Stomach (tissue), 9 donors: ENCODE results near the gene PARD3. TPM values are rescaled to one million over a fixed set of nuclear protein-coding genes. Genes with fewer than 3 reads are reported as not detected.

Source experiments
- DNase-seq, 2 donors: peaks; one replicate each; pipeline versions ENCODE4 v3.0.0 to v3.0.0-alpha.2; 2013 to 2019
- H3K27ac ChIP-seq, 5 donors: fragments of 200-600 bp in 4 of 5; sonication (generic) in 4 of 5; one replicate each; pipeline ENCODE4 v1.5.1; 2013 to 2019; ENCODE audit warnings: mild to moderate bottlenecking in 1 of 5, moderate library complexity in 1 of 5
- H3K27me3 ChIP-seq, 3 donors: fragments of 200-600 bp; sonication (generic); one replicate each; pipeline ENCODE4 v1.5.1; 2017 to 2019; ENCODE audit warnings: mixed run types in 1 of 3
- H3K36me3 ChIP-seq, 4 donors: fragments of 200-600 bp; sonication (generic); 1 replicate in 3 of 4; 2 replicates in 1 of 4; pipeline ENCODE4 v1.5.1; 2016 to 2019
- H3K4me1 ChIP-seq, 4 donors: fragments of 200-600 bp; sonication (generic); one replicate each; pipeline ENCODE4 v1.5.1; 2016 to 2019
- H3K4me3 ChIP-seq, 4 donors: fragments of 200-600 bp; sonication (generic) in 3 of 4; one replicate each; pipeline ENCODE4 v1.5.1; 2016 to 2019; ENCODE audit warnings: mild to moderate bottlenecking in 1 of 4
- H3K9me3 ChIP-seq, 4 donors: fragments of 200-600 bp; sonication (generic); one replicate each; pipeline ENCODE4 v1.5.1; 2016 to 2019
- EP300 ChIP-seq: sonication (generic); formaldehyde crosslinking; IDR thresholded peaks from one replicate; pipeline ENCODE4 v1.6.1; 2017; ENCODE audit warnings: antibody characterized with exemption
- POLR2A ChIP-seq, 4 donors: fragments of 450-650 bp; IDR thresholded peaks; one replicate each; pipeline ENCODE4 v1.6.1; 2016; ENCODE audit warnings: antibody characterized with exemption in 4 of 4, control low read depth in 2 of 4, mild to moderate bottlenecking in 1 of 4, moderate library complexity in 1 of 4
- POLR2AphosphoS5 ChIP-seq, 3 donors: sonication (generic); formaldehyde crosslinking; IDR thresholded peaks; one replicate each; pipeline ENCODE4 v1.6.1; 2016; ENCODE audit warnings: antibody characterized with exemption in 3 of 3
- WGBS, 5 donors: extraction: QIAGEN DNeasy Blood & Tissue Kit in 3 of 5; methylation state at CpG; one replicate each; pipeline versions ENCODE4 v1.1.5 to v1.1.7; 2013 to 2018; 5-methylcytosine and 5-hydroxymethylcytosine counted together
- intact Hi-C: fragments of 100-400 bp; cut with DNase I; formaldehyde crosslinking; loops from one replicate; pipeline ENCODE4 v1.15.1; 2023; ENCODE audit warnings: low total_unique reads
- polyA plus RNA-seq, 3 donors: library from polyadenylated mRNA; stranded (reverse); fragments of 200-250 nt; gene quantifications; one replicate each; pipeline ENCODE4 v1.2.3, GENCODE V29; 2013
- total RNA-seq, 5 donors: library from RNA; depleted of rRNA; stranded (reverse); fragments of >200 nt; gene quantifications; one replicate each; pipeline versions ENCODE4 v1.1.0 to v1.2.3, GENCODE V29; 2014 to 2016
- TF ChIP-seq, protein P1 (sequence below), 7 experiments: fragments of 450-650 bp in 4 of 7; fragments of 200-600 bp in 3 of 7; sonication (generic) in 3 of 7; IDR thresholded peaks; one replicate each; pipeline ENCODE4 v1.5.1; 2016 to 2019; ENCODE audit warnings: antibody characterized with exemption in 7 of 7, control low read depth in 2 of 7, mild to moderate bottlenecking in 1 of 7
- donor health status: healthy with polysubstance abuse.
- donor health status: Bipolar disorder and iron deficiency.
- donor health status: healthy.

PARD3 gene
- total and polyA plus RNA-seq, 8 donors, result 13.7 to 118 (median 31.8) TPM

DNA sequence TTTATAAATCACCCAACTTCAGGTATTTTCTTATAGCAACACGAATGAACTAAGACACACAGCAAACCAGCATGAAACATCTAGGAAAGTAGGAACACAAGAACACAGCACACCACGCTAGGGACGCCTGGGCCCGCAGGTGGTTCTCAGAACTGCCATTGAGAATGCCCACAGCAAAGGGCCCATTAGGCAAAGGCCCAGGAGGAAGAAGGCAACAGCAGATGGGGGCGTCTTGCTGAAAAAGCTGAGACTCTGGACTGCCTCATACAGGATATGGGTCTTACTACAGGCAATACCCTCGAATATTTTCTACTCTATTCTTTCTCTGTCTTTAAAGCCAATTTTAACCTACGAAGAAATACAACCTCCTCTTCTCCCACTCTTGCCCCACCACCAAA is 77.3 kb downstream of the PARD3 start:
- intact Hi-C loops, result no loop called here
- no peaks in the 10 kb centered on the region for H3K9me3 ChIP-seq
- H3K4me3 ChIP-seq, result no peak overlapping the region
- DNase-seq, result no peak
- no peaks in the 10 kb centered on the region for H3K36me3 ChIP-seq
- peaks cover 16 to 55% (median 29%) of the 10 kb centered on the region in 4 donors for H3K4me1 ChIP-seq
- TF ChIP-seq POLR2AphosphoS5 (IDR thresholded peaks at IDR 0.05), result no peak
- no peak for TF ChIP-seq POLR2A (IDR thresholded peaks at IDR 0.05)
- no peak for TF ChIP-seq EP300
- TF ChIP-seq, protein P1, sequence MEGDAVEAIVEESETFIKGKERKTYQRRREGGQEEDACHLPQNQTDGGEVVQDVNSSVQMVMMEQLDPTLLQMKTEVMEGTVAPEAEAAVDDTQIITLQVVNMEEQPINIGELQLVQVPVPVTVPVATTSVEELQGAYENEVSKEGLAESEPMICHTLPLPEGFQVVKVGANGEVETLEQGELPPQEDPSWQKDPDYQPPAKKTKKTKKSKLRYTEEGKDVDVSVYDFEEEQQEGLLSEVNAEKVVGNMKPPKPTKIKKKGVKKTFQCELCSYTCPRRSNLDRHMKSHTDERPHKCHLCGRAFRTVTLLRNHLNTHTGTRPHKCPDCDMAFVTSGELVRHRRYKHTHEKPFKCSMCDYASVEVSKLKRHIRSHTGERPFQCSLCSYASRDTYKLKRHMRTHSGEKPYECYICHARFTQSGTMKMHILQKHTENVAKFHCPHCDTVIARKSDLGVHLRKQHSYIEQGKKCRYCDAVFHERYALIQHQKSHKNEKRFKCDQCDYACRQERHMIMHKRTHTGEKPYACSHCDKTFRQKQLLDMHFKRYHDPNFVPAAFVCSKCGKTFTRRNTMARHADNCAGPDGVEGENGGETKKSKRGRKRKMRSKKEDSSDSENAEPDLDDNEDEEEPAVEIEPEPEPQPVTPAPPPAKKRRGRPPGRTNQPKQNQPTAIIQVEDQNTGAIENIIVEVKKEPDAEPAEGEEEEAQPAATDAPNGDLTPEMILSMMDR (IDR thresholded peaks at IDR 0.05), result no peak
- no peak overlapping the region for H3K27ac ChIP-seq
- no peaks in the 10 kb centered on the region for H3K27me3 ChIP-seq
- WGBS, 5 donors, result 91 to 94% (median 92%) methylated on average over 7 of the region's 7 CpGs

GRCh38 chr10:34736976-34737771 is 77.9 kb downstream of the PARD3 start:
- H3K4me1 ChIP-seq, result peaks cover 16 to 61% (median 32%) of the 10 kb centered on the region in 4 donors
- TF ChIP-seq, protein P1 (IDR thresholded peaks at IDR 0.05), result no peak
- no peak for TF ChIP-seq POLR2A (IDR thresholded peaks at IDR 0.05)
- TF ChIP-seq EP300, result no peak
- TF ChIP-seq POLR2AphosphoS5 (IDR thresholded peaks at IDR 0.05), result no peak
- H3K36me3 ChIP-seq, result no peaks in the 10 kb centered on the region
- no peaks in the 10 kb centered on the region for H3K9me3 ChIP-seq
- H3K4me3 ChIP-seq, result no peak overlapping the region
- no peak overlapping the region for H3K27ac ChIP-seq
- intact Hi-C loops, result no loop called here
- 62 to 66% (median 63%) methylated on average over 12 of the region's 12 CpGs for WGBS, 5 donors
- no peaks in the 10 kb centered on the region for H3K27me3 ChIP-seq
- no peak for DNase-seq

DNA sequence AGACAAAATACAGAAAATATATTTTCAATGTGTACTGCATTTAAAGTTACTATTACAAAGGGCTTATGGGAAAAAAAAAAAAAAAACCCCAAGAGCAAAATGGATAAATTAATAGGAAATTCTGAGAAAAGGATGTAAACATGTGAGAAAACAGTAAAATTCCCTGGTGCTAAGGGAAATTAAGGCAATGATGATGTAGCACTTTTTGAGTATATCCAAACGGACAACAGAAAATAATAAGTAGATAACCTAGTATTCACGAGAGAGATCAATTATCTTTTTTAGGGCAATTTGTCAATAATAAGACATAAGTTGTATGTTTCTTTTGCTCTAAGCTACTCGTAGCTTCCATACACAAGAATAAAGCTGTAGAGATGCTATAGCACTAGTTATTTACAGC is 80.2 kb downstream of the PARD3 start:
- no peak for DNase-seq
- peaks cover 8 to 50% (median 30%) of the 10 kb centered on the region in 4 donors for H3K4me1 ChIP-seq
- no peak overlapping the region for H3K27ac ChIP-seq
- no peaks in the 10 kb centered on the region for H3K36me3 ChIP-seq
- H3K27me3 ChIP-seq, result no peaks in the 10 kb centered on the region
- H3K4me3 ChIP-seq, result no peak overlapping the region
- intact Hi-C loops, result no loop called here
- no peak for TF ChIP-seq POLR2AphosphoS5 (IDR thresholded peaks at IDR 0.05)
- TF ChIP-seq POLR2A (IDR thresholded peaks at IDR 0.05), result no peak
- H3K9me3 ChIP-seq, result no peaks in the 10 kb centered on the region
- 89 to 91% (median 90%) methylated on average over 3 of the region's 3 CpGs for WGBS, 5 donors

DNA sequence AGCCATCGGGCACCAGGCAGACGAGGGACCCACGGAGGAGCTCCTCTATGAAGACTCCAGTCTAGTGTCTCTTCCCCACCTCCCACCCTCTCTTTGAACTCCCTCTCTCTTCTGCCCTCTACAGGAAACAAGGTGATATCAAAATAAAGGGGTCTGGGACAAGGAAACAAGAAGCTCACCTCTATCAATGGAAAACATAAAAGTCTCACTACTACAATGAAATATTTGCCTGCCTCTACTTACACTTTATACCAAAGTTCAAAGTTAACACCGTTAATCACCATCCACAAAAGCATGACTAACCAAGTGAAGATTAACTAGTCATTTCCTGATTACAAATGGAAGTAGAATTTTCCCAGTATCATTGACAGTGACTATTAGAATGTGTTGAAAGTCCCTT is 82.2 kb downstream of the PARD3 start:
- no peak overlapping the region for H3K4me3 ChIP-seq

More for the DNA sequence above, 82.2 kb downstream of the PARD3 start:
- H3K36me3 ChIP-seq, result no peaks in the 10 kb centered on the region
- 72 to 86% (median 81%) methylated on average over 4 of the region's 4 CpGs for WGBS, 5 donors
- TF ChIP-seq EP300, result no peak
- TF ChIP-seq, protein P1 (IDR thresholded peaks at IDR 0.05), result no peak
- intact Hi-C loops, result no loop called here
- H3K9me3 ChIP-seq, result no peaks in the 10 kb centered on the region
- no peak overlapping the region for H3K27ac ChIP-seq
- no peaks in the 10 kb centered on the region for H3K27me3 ChIP-seq
- no peak for DNase-seq
- peaks cover 0 to 44% (median 21%) of the 10 kb centered on the region in 4 donors for H3K4me1 ChIP-seq
